GM12878 (cell line): ENCODE measurements around the gene NBEA. TPM values are rescaled to one million over a fixed set of nuclear protein-coding genes. Genes with fewer than 3 reads are reported as not detected.

Source experiments
- ATAC-seq: fragments of 200-7000 bp; cut with Tn5 transposase; 3 replicates; pipeline ENCODE4 v1.9.1; 2020; ENCODE audit warnings: mild to moderate bottlenecking, moderate library complexity
- BruUV-seq: library from RNA; stranded (reverse); fragments of 400-500 nt; replicated peaks from 2 replicates; lab custom pipeline; 2021; lab: Mats Ljungman, UMichigan
- CTCF ChIA-PET: fragments of 300-600 bp; sonication (Branson Sonifier 250); formaldehyde crosslinking; extraction: SDS; loops from one replicate; lab custom pipeline; 2021; ENCODE audit warnings: inconsistent platforms; lab: Yijun Ruan, JAX
- POLR2A ChIA-PET: fragments of 350-600 bp; formaldehyde crosslinking; extraction: SDS; loops from one replicate; lab custom pipeline; 2021; ENCODE audit warnings: inconsistent platforms; lab: Charles Lee
- RAD21 ChIA-PET: fragments of 300-600 bp; sonication (Branson Sonifier 250); formaldehyde crosslinking; loops from one replicate; lab custom pipeline; 2023; ENCODE audit warnings: antibody characterized with exemption; ENCODE audit not compliant: unreplicated experiment; lab: Charles Lee
- SMC1A ChIA-PET: fragments of 300-600 bp; sonication (Branson Sonifier 250); formaldehyde crosslinking; loops from one replicate; lab custom pipeline; 2023; ENCODE audit not compliant: unreplicated experiment, uncharacterized antibody; lab: Charles Lee
- DNase-seq: peaks from one replicate; pipeline ENCODE4 v3.0.0-alpha.2; 2011; ENCODE audit warnings: low read depth, low spot score
- FAIRE-seq: peaks from 3 replicates; lab custom pipeline; 2011; peaks lifted over from hg19 to GRCh38; lab: Jason Lieb, UNC
- H2AFZ ChIP-seq: 2 replicates; pipeline ENCODE4 v1.6.0; 2011; ENCODE audit warnings: low read depth, low read length, control low read depth; ENCODE audit not compliant: control insufficient read depth
- H3K27ac ChIP-seq: 2 replicates; pipeline ENCODE4 v1.5.1; 2011; ENCODE audit warnings: control low read depth; ENCODE audit not compliant: control insufficient read depth, insufficient read depth
- H3K27me3 ChIP-seq, 2 experiments: replicated peaks in 1 of 2; 2 replicates each; pipeline versions ENCODE4 v1.6.0 to v1.6.1; 2011; ENCODE audit warnings: low read length in 1 of 2; ENCODE audit not compliant: control insufficient read depth in 2 of 2, insufficient read depth in 2 of 2
- H3K36me3 ChIP-seq, 2 experiments: 2 replicates each; pipeline ENCODE4 v1.5.1; 2011; ENCODE audit warnings: low read length in 1 of 2; ENCODE audit not compliant: control insufficient read depth in 2 of 2, insufficient read depth in 2 of 2
- H3K4me1 ChIP-seq: 2 replicates; pipeline ENCODE4 v1.6.1; 2011; ENCODE audit warnings: mild to moderate bottlenecking, low read length, moderate library complexity, mixed read lengths; ENCODE audit not compliant: control insufficient read depth, insufficient read depth
- H3K4me2 ChIP-seq: 2 replicates; pipeline ENCODE4 v1.6.0; 2011; ENCODE audit warnings: control low read depth; ENCODE audit not compliant: control insufficient read depth, insufficient read depth
- H3K4me3 ChIP-seq: fragments of 200-600 bp; sonication (generic); 2 replicates; pipeline ENCODE4 v1.5.1; 2016
- H3K79me2 ChIP-seq: 2 replicates; pipeline ENCODE4 v1.6.0; 2011; ENCODE audit warnings: low read length; ENCODE audit not compliant: control insufficient read depth, insufficient read depth
- H3K9ac ChIP-seq: 2 replicates; pipeline ENCODE4 v1.8.0; 2011; ENCODE audit warnings: low read length, control low read depth, mixed read lengths; ENCODE audit not compliant: control insufficient read depth, insufficient read depth
- H3K9me3 ChIP-seq: replicated peaks from 3 replicates; pipeline ENCODE4 v1.5.1; 2011; ENCODE audit warnings: mild to moderate bottlenecking, low read length; ENCODE audit not compliant: control insufficient read depth, insufficient read depth
- H4K20me1 ChIP-seq: 2 replicates; pipeline ENCODE4 v1.6.0; 2011; ENCODE audit not compliant: control insufficient read depth, insufficient read depth
- BACH1 ChIP-seq: fragments of 450-650 bp; IDR thresholded peaks from 2 replicates; pipeline ENCODE4 v1.6.1; 2017; ENCODE audit warnings: mild to moderate bottlenecking, borderline replicate concordance
- BHLHE40 ChIP-seq, 2 experiments: fragments of 450-650 bp in 1 of 2; IDR thresholded peaks; 2 replicates each; pipeline ENCODE4 v1.6.1; 2011 to 2017; ENCODE audit warnings: low read depth in 2 of 2, borderline replicate concordance in 1 of 2, improper control_type of control experiment in 1 of 2, low read length in 1 of 2, mild to moderate bottlenecking in 1 of 2
- CHD4 ChIP-seq: fragments of 200-600 bp; sonication (generic); IDR thresholded peaks from 2 replicates; pipeline ENCODE4 v1.6.1; 2016; ENCODE audit warnings: mild to moderate bottlenecking
- E2F8 ChIP-seq: fragments of 450-650 bp; IDR thresholded peaks from 2 replicates; pipeline ENCODE4 v1.6.1; 2018; ENCODE audit warnings: mild to moderate bottlenecking, low read depth, moderate library complexity; ENCODE audit not compliant: partially characterized antibody
- KLF5 ChIP-seq: fragments of 450-650 bp; IDR thresholded peaks from 2 replicates; pipeline ENCODE4 v1.6.1; 2014; ENCODE audit warnings: mild to moderate bottlenecking; ENCODE audit not compliant: partially characterized antibody
- MTA2 ChIP-seq: fragments of 450-650 bp; IDR thresholded peaks from 2 replicates; pipeline ENCODE4 v1.6.1; 2016; ENCODE audit warnings: low read depth, mild to moderate bottlenecking, moderate library complexity
- NRF1 ChIP-seq: conservative IDR thresholded peaks from 2 replicates; pipeline ENCODE4 v1.6.1; 2011; ENCODE audit warnings: mild to moderate bottlenecking, low read depth, low read length, improper control_type of control experiment
- POLR2A ChIP-seq: IDR thresholded peaks from 2 replicates; pipeline ENCODE4 v1.6.1; 2011; ENCODE audit warnings: low read depth, mild to moderate bottlenecking, low read length
- POU2F2 ChIP-seq: IDR thresholded peaks from 3 replicates; pipeline ENCODE4 v1.6.1; 2011; ENCODE audit warnings: low read depth, mild to moderate bottlenecking, low read length, borderline replicate concordance
- SMAD5 ChIP-seq: IDR thresholded peaks from 2 replicates; pipeline ENCODE4 v1.6.1; 2016; ENCODE audit warnings: antibody characterized with exemption, low read depth
- SP1 ChIP-seq: IDR thresholded peaks from one replicate; pipeline ENCODE4 v1.6.1; 2011; ENCODE audit warnings: low read depth, low read length
- TBL1XR1 ChIP-seq: IDR thresholded peaks from 2 replicates; pipeline ENCODE4 v1.6.1; 2012; ENCODE audit warnings: low read depth, low read length, improper control_type of control experiment
- ZNF687 ChIP-seq: fragments of 450-650 bp; IDR thresholded peaks from 2 replicates; pipeline ENCODE4 v1.6.1; 2017; ENCODE audit warnings: mild to moderate bottlenecking, moderate library complexity
- WGBS: methylation state at CpG from one replicate; pipeline ENCODE4 v1.1.6; 2016; ENCODE audit warnings: low lambda C conversion rate; ENCODE audit not compliant: insufficient replicate concordance, insufficient coverage; ENCODE audit errors: missing lambda C conversion rate; 5-methylcytosine and 5-hydroxymethylcytosine counted together
- in situ Hi-C: fragments of 300-500 bp; cut with MboI; formaldehyde crosslinking; loops from 9 replicates; pipeline ENCODE4 v1.14.3; 2018; ENCODE audit warnings: mixed read lengths
- intact Hi-C: fragments of 100-400 bp; cut with micrococcal nuclease; formaldehyde crosslinking; loops from one replicate; pipeline ENCODE4 v1.14.2; 2022; ENCODE audit not compliant: unreplicated experiment
- polyA plus RNA-seq, 11 experiments: library from polyadenylated mRNA; depleted of rRNA in 4 of 11; unstranded in 6 of 11; stranded (reverse) in 5 of 11; fragments of >200 nt; fragmentation: Nextera tagmentation in 4 of 11; fragmentation: Illumina TruSeq in 1 of 11; extraction: Ambion mirVana in 4 of 11; extraction: Trizol in 1 of 11; gene quantifications; 1 replicate in 1 of 11; 2 replicates in 10 of 11; pipeline versions ENCODE4 v1.2.1 to v1.2.3, GENCODE V29; 2011 to 2016; ENCODE audit warnings: inconsistent platforms in 2 of 11, missing spikeins in 2 of 11, low read depth in 1 of 11
- total RNA-seq, 4 experiments: library from RNA; depleted of rRNA in 3 of 4; stranded (reverse); fragments of >200 nt in 3 of 4; fragmentation: Illumina TruSeq in 1 of 4; extraction: Trizol in 1 of 4; gene quantifications; 2 replicates each; pipeline versions ENCODE4 v1.2.1 to v1.2.3, GENCODE V29; 2013 to 2021
- TF ChIP-seq, protein P1 (sequence below): IDR thresholded peaks from 2 replicates; pipeline ENCODE4 v1.6.1; 2012; ENCODE audit warnings: low read depth, low read length, improper control_type of control experiment
- TF ChIP-seq, protein P2 (sequence below): fragments of 450-650 bp; IDR thresholded peaks from 2 replicates; pipeline ENCODE4 v1.6.1; 2017; ENCODE audit warnings: mild to moderate bottlenecking, low read depth, inconsistent platforms; ENCODE audit not compliant: poor library complexity, severe bottlenecking

Gene NBEA
- total and polyA plus RNA-seq, 10 of the 15 experiments (the other 5 are each of a cell fraction or from before 2014, with no cell fraction given): 0.23 to 3.6 (median 0.55) TPM

DNA sequence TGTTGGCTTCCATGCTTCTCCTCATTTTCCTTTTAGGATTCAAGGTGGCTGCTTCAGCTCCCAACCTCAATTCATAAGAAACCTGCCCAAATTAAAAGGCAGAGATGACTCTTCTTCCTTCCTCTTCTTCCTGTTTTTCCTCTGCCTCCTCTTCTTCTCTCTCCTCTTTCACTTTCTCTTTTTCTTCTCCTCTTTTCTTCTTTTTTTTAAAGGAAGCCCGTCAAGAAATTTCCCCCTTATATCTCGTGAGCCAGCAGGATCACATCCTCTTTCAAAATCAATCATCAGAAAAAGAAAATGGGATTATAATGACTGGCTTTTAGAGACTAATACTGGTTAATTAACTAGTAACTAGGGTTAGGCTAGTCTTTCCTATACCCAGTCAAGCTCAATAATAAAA lies 220.3 kb downstream of the NBEA start:
- Histone ChIP-seq H3K79me2 (no peaks in the 10 kb centered on the region), H3K9me3 (no peaks in the 10 kb centered on the region; the same call in 2 of the 3 replicates), H3K4me3 (no peak overlapping the region; the same call in 1 of the 2 replicates), H3K27me3 (no peaks in the 10 kb centered on the region), H3K36me3 (no peaks in the 10 kb centered on the region), H4K20me1 (no peaks in the 10 kb centered on the region), H2AFZ (no peak overlapping the region), H3K27ac (peak overlapping the region; percentile 28; the same call in 1 of the 2 replicates), H3K4me2 (peak overlapping the region; percentile 15; the same call in 1 of the 2 replicates), H3K4me1 (peaks cover 20% of the 10 kb centered on the region), H3K9ac (no peak overlapping the region)
- BruUV-seq: no TSS peak
- ChIA-PET SMC1A (interaction anchor here (0.8 to 1.1 kb wide), 2 partner anchors 20 to 1362 kb away, joined by 3 to 4 read pairs; no protein-coding TSS in a partner anchor), POLR2A (no interaction called here), CTCF (no interaction called here), RAD21 (interaction anchor here (1.3 kb wide), 1 partner anchor 1484 kb away, joined by 5 read pairs; no protein-coding TSS in a partner anchor)
- DNase-seq (no peak), FAIRE-seq (no peak), ATAC-seq (peak; percentile 30)
- 0% methylated on average over 2 of the region's 2 CpGs for WGBS
- intact Hi-C loops: loop anchor here (5.0 to 10.0 kb wide), 3 partner anchors 220 to 1958 kb away; partner anchors contain the start of gene NBEA
- in situ Hi-C loops: loop anchor here (10.0 to 25.0 kb wide), 3 partner anchors 1350 to 1958 kb away; partner anchors contain the start of gene RFC3
- no peak for TF ChIP-seq SP1
- TF ChIP-seq KLF5: no peak
- TF ChIP-seq BACH1: no peak
- no peak for TF ChIP-seq ZNF687
- no peak for TF ChIP-seq CHD4
- TF ChIP-seq, protein P1, sequence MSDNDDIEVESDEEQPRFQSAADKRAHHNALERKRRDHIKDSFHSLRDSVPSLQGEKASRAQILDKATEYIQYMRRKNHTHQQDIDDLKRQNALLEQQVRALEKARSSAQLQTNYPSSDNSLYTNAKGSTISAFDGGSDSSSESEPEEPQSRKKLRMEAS: no peak
- no peak for TF ChIP-seq TBL1XR1
- TF ChIP-seq POLR2A: no peak
- no peak for TF ChIP-seq POU2F2
- TF ChIP-seq, protein P2, sequence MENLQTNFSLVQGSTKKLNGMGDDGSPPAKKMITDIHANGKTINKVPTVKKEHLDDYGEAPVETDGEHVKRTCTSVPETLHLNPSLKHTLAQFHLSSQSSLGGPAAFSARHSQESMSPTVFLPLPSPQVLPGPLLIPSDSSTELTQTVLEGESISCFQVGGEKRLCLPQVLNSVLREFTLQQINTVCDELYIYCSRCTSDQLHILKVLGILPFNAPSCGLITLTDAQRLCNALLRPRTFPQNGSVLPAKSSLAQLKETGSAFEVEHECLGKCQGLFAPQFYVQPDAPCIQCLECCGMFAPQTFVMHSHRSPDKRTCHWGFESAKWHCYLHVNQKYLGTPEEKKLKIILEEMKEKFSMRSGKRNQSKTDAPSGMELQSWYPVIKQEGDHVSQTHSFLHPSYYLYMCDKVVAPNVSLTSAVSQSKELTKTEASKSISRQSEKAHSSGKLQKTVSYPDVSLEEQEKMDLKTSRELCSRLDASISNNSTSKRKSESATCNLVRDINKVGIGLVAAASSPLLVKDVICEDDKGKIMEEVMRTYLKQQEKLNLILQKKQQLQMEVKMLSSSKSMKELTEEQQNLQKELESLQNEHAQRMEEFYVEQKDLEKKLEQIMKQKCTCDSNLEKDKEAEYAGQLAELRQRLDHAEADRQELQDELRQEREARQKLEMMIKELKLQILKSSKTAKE: no peak
- peak; percentile 82 for TF ChIP-seq MTA2
- no peak for TF ChIP-seq NRF1
- no peak for TF ChIP-seq E2F8
- TF ChIP-seq BHLHE40 (IDR thresholded peaks at IDR 0.05; ENCODE audit: borderline replicate concordance in 1 of 2, low read depth in 2 of 2, low read length in 1 of 2): peak in 1 of 2 experiments; percentile 82; a peak in 3 of 4 replicates
- TF ChIP-seq SMAD5: no peak
